ENCODE results near the gene LAMC1.
A peak's percentile ranks its signal among the peaks of the same experiment; 100 is the strongest.
"Not testable (repeated sequence)": the region's sequence is repeated elsewhere in the genome, so short reads cannot be mapped to it uniquely, and the experiment has no call there.

The LAMC1 gene

DNA sequence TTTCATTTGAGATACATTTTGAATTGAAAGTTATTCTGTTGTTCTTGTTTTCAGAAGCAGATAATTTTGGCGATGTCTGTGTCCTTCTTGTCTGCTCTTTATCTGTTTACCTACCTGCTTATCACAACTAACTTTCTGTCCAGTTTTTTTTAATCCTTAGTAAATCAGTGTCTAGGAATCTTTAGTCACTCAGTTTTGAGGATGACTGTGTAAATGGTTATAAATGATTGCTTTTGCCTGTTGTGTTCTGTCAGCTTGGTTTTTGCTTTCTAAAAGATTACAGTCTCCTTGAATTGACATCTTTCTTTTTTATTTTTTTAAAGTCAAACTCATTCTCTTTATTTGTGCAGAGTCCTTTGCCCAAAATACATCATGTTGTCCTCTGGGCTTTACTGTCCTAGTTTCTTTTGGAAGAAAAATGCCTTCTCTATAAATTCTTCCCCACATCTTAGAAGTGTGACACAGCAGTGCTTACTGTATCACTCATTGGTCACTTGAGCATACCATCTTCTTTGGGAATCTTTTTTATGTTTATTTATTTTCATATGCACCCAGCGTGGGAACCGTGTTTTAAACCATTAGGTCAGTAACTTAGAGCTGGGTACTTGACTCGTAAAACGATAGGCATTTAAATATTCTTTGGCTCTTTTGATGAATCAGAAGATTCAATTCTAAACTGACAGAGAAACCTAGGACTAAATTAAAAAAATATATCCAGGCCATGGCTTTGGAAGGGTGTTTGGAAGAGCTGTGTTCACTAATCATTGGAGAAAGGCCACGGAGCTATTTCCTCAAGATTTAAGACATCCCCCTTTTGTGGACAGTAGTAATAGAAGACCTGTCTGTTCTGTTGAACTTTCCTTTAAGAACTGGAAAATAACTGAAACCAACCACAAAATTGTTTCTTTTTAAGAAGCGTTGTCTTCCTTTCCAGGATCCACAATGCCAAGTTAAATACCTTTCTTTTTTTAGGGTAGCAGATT lies 20.9 kb downstream of the LAMC1 start:
- DNase-seq, result no peak

DNA sequence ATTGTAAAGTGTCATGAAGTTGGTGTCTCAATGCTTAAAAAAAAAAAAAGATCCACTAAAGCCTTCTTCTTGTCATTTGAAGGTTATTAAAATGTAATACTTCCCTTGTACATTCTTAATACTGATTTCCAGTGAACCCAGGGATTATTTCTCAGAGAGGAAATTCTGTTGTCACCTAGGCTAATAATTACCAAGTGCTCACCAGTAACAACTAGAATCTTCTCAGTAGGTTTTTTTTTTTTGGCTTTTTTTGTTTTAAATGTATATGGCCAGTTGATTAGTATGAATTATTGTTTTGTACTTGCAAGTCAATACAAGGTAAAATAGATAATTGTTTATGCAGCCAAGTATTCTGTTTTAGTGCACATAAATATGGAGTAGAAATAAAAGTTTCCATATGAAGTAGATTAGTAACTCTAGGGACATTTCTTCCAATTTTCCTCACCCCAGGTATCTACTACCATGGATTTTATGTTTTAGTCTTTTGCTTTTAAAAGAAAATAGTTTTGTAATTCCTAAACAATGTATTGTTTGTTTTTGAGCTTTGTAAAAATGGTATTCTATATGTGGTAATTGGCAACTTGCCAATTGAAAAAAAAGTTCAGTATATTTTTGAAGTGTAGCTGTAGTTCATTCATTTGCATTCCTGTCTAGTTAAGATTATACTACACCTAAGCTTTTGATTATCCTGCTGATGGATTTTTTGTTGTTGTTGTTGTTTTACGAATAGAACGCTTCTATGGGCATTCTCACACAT lies 21.9 kb downstream of the LAMC1 start:
- DNase-seq, result no peak

DNA sequence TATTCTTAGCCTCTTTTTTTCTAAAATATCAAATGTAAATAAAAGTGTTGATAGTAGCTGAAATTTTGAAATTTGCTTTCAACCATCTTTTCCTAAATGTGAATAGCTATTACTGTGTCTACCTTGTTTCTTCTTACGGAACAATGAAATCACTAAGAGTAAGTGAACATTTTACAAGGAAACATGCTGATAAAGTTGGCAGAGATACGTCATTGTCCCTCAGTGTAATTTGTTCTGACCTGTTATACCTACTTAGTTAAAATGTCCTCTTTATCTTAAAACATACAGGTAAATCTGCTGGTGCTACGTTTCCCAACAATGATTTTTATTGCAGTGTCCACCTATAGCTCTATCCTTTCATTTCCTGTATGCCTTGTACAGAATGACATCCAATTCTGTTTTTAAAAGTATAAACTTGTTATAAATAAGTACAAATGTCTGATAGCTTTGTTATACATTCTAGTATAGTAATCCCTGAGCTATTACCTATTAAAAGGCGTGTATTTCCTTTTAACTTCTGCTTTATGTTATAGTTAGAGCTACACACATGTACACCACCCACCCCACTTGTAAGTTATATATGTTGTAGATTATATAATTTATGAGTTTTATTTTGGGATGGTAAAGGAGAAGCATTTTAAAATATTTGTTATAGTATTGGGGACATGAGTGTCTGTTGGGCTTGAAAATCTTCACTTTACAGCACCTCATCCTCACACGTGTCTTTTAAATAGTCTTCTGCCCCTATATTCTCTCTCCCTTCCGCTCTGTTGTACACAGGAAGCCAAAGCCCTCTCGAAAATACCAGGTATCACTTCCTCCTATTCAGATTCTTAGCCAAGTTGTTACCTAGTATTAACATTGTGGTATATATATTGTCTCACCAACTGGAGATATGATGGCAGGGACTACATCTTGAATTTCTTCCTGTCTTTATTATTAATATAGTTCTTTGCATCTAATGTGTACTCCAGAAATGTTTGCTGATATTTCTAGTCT lies 25.2 kb downstream of the LAMC1 start:
- no peak for DNase-seq

DNA sequence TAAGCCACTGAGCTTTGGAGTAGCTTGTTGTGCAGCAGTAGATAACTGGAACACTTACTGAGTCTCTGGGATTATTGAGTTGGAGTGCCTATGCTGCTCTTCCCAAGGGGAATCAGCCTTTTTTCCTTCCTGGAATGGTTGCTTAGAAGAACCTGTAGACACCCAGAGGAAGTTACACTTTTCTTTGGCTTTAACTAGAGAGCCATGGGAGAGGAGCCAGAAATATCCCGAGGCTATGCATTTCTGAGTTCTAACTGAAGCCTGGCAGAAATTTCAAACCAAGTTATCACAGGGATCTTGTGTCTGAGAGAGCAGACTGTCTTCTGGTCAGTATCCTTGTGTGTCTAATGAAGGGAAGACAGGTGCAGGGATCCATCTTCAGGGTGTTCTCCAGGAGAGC lies 28.3 kb downstream of the LAMC1 start:
- DNase-seq, result no peak

DNA sequence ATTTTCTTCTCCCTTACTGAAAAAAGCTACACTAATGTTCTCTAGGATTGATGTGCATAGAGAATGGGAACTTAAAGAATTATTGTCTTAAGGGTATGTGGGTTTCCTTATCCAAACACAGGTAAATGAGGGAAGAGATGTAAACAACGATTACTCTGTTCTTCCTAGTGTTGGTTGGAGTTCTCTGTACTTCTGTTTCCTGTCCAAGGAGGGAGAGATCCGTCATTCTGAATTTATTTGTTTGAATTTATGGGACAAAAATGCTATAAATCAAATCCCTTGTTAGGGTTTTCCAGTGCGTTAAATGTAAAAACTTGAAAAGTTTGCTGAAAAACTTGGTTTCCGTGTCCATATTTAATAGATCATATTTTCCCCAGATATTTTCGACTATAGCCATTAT lies 29.6 kb downstream of the LAMC1 start:
- DNase-seq, result no peak

DNA sequence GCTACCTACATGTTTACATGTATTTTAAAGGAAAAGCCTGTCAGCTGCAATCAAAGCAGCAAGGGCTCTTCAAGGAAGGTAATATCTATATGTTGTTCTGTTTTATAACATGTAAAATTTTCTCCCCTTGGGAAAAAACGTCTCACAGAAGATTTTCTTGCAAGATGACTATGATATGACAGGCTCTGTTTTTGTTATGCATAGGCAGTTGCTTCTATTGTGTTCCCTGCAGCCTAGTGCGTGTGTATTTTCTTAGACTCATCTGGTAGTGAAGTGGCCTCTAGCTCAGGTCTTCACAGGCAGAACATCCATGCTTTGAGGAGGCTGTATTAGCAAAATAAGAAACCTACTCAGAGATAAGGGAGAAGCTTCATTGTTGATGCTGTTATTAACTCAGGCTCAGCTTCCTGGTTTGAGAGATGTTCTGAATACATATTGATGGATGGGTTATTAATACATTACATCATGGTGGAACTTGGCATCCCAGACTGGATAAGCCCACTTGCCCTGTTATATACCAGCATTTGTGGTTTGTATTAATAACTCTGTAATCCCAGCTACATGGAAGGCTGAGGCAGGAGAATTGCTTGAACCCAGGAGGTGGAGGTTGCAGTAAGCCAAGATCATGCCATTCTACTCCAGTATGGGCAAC lies 35.8 kb downstream of the LAMC1 start:
- no peak for DNase-seq

DNA sequence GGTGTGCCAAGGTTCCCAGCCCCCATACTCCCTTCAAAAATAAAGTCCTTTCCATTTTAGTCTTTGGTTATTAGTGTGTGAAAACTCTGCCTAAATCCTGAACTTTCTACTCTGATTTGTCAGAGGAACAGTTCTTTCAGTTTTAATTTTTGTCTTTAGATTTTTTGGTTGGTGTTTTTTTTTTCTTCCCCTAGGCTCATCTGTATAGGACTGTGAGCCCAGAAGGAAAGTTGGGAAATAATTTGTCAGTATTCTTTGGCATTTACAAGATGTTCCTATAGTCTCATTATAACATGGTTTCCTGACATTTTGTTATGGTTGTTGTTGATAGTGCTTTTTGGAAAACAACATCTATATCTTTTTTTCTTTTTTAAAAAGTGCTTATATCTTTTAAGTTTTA lies 38.0 kb downstream of the LAMC1 start:
- DNase-seq, result no peak

DNA sequence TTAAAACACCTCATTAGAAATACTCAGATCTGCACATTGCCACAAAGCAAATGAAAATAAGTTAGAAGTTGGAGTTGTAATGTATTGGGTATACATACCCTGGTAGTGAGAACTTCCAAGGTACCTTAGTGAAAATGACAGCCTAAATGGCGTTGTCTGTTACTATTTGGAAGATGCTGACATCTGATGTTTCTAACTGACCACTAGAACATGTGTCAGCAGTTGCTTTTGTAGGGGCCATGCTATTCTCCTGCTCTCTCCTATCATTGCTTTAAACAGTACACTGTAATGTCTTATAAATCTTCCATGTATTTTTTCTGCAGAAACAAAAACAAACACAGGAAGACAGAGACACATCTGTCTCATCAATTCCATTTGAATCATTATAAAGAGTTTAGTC lies 40.1 kb downstream of the LAMC1 start:
- DNase-seq, result no peak

DNA sequence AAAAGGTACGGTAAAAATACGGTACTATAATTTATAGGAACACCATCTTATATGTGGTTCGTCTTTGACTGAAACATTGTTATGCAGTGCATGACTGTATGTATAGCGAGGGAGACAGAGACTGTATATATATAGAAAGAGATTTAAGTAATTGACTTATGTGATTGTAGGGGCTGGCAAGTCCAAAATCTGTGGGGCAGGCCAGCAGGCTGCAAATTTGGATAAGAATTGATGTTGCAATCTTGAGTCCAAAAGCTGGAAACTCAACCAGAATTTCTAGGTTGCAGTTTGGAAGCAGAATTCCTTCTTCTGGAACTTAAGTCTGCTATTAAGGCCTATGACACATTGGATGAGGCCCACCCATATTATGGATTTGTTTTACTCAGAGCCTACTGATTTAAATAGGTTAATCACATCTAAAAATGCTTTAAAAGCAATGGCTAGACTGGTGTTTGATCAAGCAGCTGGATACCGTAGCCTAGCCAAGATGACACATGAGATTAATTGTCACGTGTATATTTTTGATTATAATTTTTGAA lies 42.0 kb downstream of the LAMC1 start:
- no peak for DNase-seq

DNA sequence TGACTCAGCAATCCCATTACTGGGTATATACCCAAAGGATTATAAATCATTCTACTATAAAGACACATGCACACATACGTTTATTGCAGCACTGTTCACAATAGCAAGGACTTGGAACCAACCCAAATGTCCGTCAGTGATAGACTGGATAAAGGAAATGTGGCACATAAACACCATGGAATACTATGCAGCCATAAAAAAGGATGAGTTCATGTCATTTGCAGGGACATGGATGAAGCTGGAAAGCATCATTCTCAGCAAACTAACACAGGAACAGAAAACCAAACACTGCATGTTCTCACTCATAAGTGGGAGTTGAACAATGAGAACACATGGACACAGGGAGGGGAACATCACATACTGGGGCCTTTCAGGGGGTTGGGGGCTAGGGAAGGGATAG lies 43.2 kb downstream of the LAMC1 start:
- not testable (repeated sequence) for DNase-seq

DNA sequence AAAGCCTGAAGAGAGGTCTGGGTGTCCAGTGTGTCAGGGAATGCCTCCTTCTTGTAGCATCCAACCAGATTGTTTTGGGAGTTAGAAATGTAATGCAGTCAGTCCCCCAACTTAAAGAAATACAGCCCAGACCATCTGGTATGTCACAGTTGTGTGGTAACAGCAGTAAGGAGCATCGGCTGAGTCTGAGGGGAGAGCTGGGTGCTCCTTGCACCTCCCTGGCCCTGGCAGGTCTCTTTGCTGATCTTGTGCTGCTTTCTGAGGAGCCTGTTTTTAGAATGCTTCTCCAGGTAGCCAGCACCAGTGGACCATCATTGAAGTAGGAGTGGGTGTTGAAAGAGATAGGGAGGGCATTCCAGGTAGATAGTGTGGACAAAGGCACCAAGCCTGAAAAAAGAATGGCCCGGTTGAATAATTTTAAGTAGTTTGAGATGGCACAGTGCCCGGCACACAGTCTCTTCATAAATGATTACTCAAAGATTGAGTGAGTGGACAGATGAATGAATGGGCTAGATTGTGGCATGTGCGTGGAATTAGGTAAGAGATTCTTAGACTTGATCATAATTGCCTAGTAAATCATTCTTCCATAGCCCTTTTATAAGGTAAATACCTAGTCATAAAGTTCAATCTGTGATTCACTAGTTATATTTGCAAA lies 46.5 kb downstream of the LAMC1 start:
- no peak for DNase-seq

DNA sequence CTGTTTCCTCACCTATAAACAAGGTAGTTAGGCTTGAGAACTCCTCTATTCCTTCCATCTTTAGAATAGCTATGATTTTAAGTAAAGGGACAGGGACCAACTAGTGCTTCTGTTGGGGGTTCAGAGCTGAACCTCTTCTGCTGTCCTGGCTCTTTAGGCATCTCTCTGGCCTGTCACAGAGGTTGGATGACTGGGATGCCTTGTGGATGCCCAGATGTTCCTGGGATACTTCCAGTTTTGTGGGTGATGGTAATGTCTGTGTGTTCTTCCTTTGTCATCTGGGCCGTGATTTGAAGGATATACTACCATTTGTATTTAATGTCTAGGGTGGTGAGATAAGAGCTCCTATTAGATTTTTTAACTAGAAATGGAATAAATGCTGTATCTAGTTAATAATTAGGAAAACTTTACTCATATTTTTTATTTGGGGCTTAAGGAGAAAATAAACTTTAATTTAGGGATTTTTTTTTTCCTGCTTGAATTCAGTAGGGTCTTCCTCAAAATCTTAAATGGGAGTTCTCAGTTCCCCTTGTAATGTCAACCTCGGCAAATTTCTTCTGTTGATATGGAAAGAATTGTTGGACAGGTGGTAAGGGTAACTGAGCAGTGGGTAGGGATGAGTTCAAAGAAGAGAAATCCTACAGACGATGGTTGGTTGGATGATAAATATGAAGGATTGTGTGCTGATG lies 47.2 kb downstream of the LAMC1 start:
- no peak for DNase-seq

DNA sequence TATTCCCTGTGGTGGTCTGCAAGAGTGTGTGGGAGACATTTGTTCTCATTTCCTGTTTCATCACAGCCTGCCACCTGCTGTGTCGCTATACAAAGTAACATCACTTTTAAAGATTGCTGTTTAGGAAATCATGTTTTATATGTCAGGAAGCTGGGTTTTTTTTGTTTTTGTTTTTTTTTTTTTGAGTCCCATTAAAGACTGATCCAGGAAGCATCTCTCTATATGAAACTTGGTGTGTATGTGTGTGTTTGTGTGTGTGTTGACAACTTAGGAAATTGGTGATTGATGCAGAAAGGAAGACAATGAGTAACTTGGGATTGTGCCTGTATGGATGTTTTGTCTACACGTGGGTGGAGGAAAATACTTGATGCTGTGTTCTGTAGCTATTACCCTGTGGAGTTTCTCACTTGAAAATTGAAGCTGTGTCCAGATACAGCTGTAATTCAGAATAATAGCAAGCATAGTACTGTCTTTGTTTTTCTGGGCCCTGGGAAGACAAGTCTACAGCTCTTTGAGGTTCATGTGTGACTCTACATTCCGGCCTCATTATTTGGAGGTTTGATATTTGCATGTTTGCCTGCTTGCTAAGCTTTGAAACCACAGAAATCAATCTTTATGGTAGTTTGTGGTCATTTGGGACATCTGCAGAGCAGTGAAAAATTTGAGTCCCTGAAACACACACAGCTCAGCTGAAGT lies 47.9 kb downstream of the LAMC1 start:
- peak; percentile 5 for DNase-seq

DNA sequence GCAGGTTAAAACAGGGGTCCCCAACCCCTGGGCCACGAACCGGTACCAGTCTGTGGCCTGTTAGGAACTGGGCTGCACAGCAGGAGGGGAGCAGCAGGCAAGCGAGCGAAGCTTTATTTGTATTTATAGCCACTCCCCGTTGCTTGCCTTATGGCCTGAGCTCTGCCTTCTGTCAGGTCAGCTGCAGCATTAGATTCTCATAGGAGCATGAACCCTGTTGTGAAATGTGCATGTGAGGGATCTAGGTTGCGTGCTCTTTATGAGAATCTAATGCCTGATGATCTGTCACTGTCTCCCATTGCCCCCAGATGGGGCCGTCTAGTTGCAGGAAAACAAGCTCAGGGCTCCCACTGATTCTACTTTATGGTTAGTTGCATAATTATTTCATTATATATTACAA lies 49.4 kb downstream of the LAMC1 start:
- not testable (repeated sequence) for DNase-seq

DNA sequence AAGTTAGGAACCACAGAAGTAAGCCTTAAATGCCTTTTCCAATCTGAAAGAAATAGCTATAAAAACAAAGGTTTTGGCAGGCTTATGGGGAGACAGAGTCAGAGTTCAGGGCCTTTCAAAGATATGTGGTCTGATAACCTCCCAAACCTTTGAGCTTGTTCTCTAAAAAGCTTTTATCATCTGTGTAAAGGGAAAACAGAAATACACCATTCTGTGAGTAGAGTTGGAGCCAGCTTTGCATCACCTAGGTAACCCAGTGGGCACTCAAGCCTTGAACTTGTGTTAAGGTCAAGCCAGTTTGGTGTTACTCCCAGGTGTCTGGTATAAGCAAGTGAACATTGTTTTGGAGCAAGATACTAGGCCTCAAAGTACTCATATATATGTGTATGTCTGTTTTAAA lies 50.1 kb downstream of the LAMC1 start:
- DNase-seq, result no peak

DNA sequence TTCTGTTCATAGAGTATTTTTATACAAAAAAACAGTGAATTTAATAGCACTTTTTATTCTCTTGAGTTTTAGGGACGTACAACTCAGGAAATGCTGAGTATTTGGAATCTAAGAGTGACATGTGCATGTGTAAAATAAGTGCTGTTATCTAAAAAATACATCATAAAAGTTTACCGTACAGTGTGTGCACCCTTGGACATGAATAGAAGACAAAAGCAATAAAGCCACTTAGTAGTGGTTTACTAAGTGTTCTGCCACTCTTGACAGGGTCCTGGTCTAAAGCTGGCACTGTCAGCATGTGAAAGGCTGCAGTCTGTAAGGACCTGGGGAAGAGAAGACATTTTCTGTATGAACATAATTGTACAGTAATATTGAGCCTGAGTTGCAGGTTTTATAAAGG lies 51.0 kb downstream of the LAMC1 start:
- DNase-seq, result no peak

DNA sequence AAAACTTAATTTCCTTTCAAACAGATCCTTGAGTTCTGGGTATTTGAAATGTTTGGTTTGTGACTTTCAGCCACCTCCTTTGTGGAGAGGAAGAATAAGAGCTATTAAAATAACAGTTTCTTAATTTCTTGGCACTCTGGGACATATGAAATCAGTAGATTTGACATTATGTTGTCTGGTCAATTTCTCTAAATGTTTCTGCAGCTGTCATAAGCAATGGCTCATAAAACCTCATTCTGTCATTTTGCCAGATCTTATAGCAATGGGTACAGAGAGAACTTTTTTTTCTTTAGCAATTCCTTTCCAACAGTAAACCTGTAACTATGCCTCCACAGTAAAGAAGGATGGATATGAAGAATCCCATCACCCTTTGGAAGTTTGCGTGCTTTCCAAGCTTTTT lies 52.6 kb downstream of the LAMC1 start:
- DNase-seq, result no peak

DNA sequence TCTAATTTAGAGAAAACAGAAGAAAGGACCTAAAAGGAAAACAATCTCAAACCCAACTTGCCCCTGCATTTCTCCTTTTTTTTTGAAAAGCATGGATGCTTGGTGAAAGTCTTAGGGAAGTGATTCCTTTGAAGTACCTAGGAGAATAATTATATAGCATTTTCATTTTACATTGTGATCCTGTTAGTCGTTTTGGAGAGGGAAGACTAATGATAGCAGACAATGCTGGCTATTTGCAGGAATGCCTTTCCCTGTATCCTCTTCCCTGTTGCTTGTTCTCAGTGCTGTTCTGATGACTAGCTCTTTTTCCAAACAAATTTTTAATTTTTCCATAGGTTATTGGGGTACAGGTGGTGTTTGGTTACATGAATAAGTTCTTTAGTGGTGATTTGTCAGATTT lies 53.9 kb downstream of the LAMC1 start:
- no peak for DNase-seq

DNA sequence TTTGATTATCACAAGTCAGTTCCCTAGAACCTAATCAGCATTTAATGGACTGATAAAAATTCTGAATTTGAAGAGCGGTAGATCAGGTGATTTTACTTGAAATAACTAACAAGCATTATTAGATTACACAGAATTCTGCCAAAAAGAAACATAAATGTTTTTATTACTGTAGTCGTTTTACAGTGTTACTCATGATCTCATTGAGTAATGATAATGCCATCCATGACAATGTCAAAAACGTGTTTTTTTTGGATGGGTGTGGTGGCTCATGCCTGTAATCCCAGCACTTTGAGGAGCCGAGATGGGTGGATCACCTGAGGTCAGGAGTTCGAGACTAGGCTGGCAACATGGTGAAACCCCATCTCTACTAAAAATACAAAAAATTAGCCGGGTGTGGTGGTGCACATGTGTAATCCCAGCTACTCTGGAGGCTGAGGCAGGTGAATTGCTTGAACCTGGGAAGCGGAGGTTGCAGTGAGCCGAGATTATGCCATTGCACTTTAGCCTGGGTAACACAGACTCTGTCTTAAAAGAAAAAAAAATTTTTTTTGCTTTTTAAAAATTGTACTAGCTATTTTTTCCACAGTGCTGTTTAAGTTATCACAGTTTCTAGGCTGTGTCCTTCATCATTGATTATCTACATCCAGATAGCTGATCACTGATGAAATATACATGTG lies 56.6 kb downstream of the LAMC1 start:
- DNase-seq, result no peak

DNA sequence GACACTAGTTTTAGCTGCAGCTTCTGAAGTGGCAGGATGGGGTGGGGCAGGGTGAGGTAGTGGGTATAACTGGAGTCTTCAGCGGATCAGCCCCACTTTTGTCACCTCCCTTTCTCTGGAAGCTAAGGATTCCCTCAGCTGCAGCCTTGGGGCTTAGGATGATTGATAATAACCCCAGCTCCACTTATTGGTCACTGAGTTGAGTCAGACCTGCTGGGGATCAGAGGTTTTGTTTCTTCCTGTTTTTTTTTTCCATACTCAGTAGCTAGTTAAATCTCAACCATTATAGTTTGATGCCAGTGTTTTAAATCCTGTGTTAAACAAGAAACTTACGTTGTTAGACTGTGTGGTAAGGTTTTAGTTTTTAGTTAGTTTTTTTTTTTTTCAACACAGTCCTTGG lies 57.2 kb downstream of the LAMC1 start:
- DNase-seq, result peak; percentile 36

All from T1000 (cell line).